GM19099 (cell line): ENCODE measurements around the gene SYDE2.

Experiments
- POLR2A ChIP-seq: IDR thresholded peaks from 3 replicates; pipeline ENCODE4 v1.6.1; 2011; ENCODE audit warnings: low read depth; ENCODE audit not compliant: insufficient read length; ENCODE audit errors: extremely low read depth

SYDE2 gene

DNA sequence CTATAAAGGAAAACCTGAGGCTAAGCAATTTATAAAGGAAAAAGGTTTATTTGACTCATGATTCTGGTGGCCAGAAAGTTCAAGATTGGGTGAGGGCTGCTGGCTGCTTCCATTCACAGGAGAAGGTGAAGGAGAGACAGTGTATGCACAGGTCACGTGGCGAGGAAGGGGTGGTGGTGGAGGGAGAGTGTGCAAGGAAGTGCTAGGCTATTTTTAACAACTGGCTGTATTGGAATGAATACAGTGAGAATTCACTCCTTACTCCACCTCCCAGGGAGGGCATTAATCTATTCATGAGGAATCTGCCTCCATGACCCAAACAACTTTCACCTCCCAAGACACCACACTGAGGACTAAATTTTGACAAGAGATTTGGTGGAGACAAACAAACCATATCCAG is 51.0 kb downstream of the SYDE2 start:
- no peak for TF ChIP-seq POLR2A

- TF ChIP-seq POLR2A: no peak
These were observed 52.1 kb downstream of the SYDE2 start for GRCh38 chr1:85148524-85149250.

DNA sequence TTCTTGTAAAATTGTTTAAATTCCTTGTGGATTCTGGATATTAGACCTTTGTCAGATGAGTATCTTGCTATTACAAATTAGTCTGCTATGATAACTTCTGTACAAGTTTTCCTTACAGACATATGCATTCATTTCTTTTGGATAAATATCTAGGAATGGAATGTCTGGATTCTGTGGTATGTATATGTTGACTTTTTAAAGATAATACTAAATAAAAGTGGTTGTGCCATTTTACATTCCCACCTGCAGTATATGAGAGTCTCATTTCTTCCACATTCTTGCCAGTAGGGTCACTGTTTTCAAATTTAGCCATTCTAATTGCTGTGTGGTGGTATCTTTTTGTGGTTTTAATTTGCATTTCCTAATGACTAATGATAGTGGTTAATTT is 53.9 kb downstream of the SYDE2 start:
- no peak for TF ChIP-seq POLR2A

DNA sequence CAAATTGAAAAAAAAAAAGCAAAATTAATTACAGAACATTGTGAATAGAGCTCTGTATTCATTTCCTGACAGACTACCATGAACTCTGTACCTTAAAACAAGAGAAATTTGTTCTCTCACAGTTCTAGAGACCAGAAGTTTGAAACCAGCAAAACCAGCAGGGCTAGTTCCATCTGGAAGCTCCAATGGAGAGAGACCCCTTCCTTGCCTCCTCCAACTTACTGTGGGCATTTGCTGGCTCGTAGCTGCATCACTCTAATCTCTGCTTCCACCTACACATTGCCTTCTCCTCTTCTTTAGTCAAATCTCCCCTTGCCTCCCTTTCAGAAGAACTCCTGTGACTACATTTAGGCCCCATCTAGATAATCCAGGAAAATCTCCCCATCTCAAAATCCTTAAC is 56.5 kb downstream of the SYDE2 start:
- no peak for TF ChIP-seq POLR2A

- TF ChIP-seq POLR2A: no peak
These were observed 58.1 kb downstream of the SYDE2 start for GRCh38 chr1:85142753-85143152.

- no peak for TF ChIP-seq POLR2A
These were observed 63.2 kb downstream of the SYDE2 start for GRCh38 chr1:85137660-85138059.

DNA sequence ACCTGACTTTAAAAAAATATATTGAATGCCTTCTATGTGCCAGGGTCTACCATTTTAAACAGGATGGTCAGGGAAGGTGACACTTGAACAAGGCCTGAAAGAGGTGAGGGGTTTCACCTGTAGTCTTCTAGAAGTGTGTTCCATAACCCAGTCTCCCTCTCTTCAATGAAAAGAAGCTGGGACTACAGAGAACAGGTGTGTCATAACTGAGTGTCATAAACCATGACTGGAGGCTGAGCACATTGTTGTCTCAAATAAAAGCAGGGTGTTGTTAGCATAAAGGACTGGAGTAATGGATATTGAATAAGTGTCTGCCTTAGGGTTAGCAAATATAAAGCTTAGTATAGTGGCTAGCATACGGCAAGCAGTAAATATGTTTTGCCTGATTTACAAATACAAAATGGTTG is 65.4 kb downstream of the SYDE2 start:
- no peak for TF ChIP-seq POLR2A

GRCh38 chr1:85134583-85135391 is 66.0 kb downstream of the SYDE2 start:
- TF ChIP-seq POLR2A: no peak

DNA sequence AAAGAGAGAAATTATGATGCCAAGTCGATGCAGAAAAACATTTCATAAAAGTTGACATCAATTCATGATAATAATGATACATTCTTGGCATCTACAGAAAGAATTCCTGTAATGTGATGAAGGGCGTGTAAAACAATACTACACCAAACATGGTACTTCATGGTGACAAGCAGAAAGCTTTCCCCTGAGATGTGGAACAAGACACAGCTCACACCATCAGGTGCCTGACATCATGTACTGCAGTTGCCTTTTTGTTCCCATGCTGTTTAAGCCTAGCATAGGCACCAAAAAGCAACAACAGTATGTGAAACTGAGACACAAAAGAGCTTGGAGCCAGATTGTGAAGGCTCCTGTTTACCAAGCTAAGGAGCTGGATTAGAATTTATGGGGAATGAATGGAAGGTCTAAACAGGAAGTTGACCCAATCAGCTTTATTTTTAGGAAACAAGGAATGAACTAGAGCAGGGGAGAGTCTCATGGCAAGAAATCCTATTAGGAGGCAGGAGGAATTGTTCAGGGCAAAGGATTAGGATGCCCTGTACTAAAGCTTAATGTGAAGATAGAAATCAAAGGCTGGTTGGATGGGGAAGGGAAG is 67.2 kb downstream of the SYDE2 start:
- TF ChIP-seq POLR2A: no peak

GRCh38 chr1:85132078-85132720 is 68.6 kb downstream of the SYDE2 start:
- no peak for TF ChIP-seq POLR2A

- no peak for TF ChIP-seq POLR2A
These were observed 72.5 kb downstream of the SYDE2 start for GRCh38 chr1:85128316-85128715.

GRCh38 chr1:85125891-85126290 is 74.9 kb downstream of the SYDE2 start:
- no peak for TF ChIP-seq POLR2A

DNA sequence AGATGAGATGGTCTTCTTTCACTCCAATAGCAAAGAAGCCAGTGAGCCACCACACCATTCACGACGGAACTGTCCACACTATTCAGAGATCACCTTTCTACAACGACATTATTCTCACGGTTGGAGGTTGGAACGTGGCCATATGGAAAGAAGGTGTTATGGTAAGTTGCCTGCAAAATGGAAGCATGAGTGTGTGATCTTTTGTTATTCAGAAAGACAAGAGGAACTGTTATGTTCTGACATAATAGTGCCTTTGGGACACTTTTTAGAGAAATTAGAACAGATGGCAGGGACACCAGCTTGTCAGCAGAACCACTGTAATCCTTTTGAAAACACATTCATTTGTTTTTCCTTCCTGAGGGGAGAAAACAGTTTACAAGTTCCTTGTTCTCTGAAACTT is 76.7 kb downstream of the SYDE2 start:
- TF ChIP-seq POLR2A: no peak

DNA sequence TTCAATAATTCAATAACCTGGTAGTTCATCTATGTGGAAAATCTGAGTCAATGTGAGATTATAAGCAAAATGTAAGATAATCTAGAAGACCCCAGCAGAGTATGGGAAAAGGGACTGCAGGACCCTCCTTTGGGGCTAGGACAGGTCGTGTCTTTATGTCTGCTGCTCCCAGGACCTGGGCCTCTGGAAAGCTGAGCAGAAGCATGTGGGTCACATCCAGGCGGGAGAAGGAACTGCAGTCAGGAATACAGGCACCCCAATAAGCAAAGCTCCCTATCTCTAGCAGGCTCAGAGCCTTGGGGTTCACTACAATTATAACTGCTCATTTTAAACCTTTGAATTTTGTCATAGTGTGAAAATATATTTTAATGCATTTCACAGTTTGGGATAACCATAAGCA is 78.6 kb downstream of the SYDE2 start:
- TF ChIP-seq POLR2A: no peak

DNA sequence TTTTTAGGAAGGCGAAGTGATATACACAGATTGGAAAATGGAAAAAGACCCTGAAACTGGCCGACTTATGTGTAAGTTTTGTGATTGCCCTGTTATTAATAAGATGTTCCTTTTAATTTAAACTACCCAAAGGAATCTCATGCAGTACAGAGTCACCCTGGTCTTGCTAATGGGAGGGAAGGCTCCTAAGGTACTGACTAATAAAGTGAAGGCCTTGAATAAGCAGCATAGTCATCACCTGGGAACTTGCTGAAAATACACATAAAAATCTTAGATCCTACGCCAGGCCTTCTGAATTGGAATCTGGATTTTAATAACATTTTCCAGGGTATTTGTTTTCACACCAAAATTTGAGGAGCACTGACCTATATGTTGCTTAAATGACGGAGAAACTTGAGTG is 79.1 kb downstream of the SYDE2 start:
- TF ChIP-seq POLR2A: no peak
